Small intestine (tissue), 16 donors: ENCODE data around the gene ZNF316. TPM values are rescaled to one million over a fixed set of nuclear protein-coding genes. Genes with fewer than 3 reads are reported as not detected.
A peak's percentile ranks its signal among the peaks of the same experiment; 100 is the strongest.

ENCODE experiments used
- DNase-seq, 2 donors: peaks; one replicate each; pipeline versions ENCODE4 v3.0.0 to v3.0.0-alpha.2; 2013
- FAIRE-seq: peaks from 2 replicates; lab custom pipeline; 2012; peaks lifted over from hg19 to GRCh38; lab: Jason Lieb, UNC
- H3K27ac ChIP-seq, 3 donors: one replicate each; pipeline ENCODE4 v1.5.1; 2013; ENCODE audit warnings: low read length in 2 of 3, mild to moderate bottlenecking in 2 of 3, control low read depth in 1 of 3, inconsistent platforms in 1 of 3, low read depth in 1 of 3, moderate library complexity in 1 of 3
- H3K27me3 ChIP-seq, 3 donors: one replicate each; pipeline ENCODE4 v1.6.1; 2013; ENCODE audit warnings: low read length in 3 of 3, inconsistent platforms in 1 of 3; ENCODE audit not compliant: control insufficient read depth in 3 of 3, insufficient read depth in 3 of 3
- H3K36me3 ChIP-seq, 3 donors: one replicate each; pipeline ENCODE4 v1.6.1; 2013; ENCODE audit warnings: low read length in 3 of 3, inconsistent platforms in 1 of 3, low read depth in 1 of 3, mild to moderate bottlenecking in 1 of 3, moderate library complexity in 1 of 3; ENCODE audit not compliant: control insufficient read depth in 3 of 3, insufficient read depth in 2 of 3
- H3K4me1 ChIP-seq, 3 donors: one replicate each; pipeline ENCODE4 v1.6.1; 2013; ENCODE audit warnings: low read length in 2 of 3, inconsistent platforms in 1 of 3, low read depth in 1 of 3, mild to moderate bottlenecking in 1 of 3, moderate library complexity in 1 of 3; ENCODE audit not compliant: control insufficient read depth in 3 of 3, insufficient read depth in 2 of 3
- H3K4me3 ChIP-seq, 3 donors: one replicate each; pipeline ENCODE4 v1.5.1; 2013; ENCODE audit warnings: low read length in 3 of 3, control low read depth in 1 of 3, inconsistent platforms in 1 of 3, low read depth in 1 of 3, mild to moderate bottlenecking in 1 of 3, moderate library complexity in 1 of 3
- H3K9me3 ChIP-seq, 2 donors: one replicate each; pipeline ENCODE4 v1.6.1; 2013; ENCODE audit warnings: low read depth in 1 of 2, low read length in 1 of 2; ENCODE audit not compliant: control insufficient read depth in 2 of 2, insufficient read depth in 1 of 2
- WGBS, 3 donors: extraction: QIAGEN DNeasy Blood & Tissue Kit; methylation state at CpG; one replicate each; pipeline ENCODE4 v1.1.7; 2013; 5-methylcytosine and 5-hydroxymethylcytosine counted together
- long read RNA-seq, 10 donors: transcript quantifications; one replicate each; lab custom pipeline, GENCODE V29; 2026
- polyA plus RNA-seq, 4 donors: library from polyadenylated mRNA; stranded (reverse) in 3 of 4; unstranded in 1 of 4; fragments of 200-250 nt in 3 of 4; fragments of 120-200 nt in 1 of 4; gene quantifications; one replicate each; pipeline versions ENCODE4 v1.2.1 to v1.2.3, GENCODE V29; 2013
- donor health status: healthy with polysubstance abuse.
- donor health status: control.
- donor health status: control.
- donor health status: Bipolar disorder and iron deficiency.
- donor health status: healthy.

ZNF316 gene
- 10 to 100 TPM; 11.6 to 31.4 (median 14.0) TPM for polyA plus RNA-seq
- long read RNA-seq, donor 1, full-length matches to known transcripts, result 6 of 6 reads
- long read RNA-seq, donor 1, partial matches to known transcripts, result 0 of 6 reads
- long read RNA-seq, donor 1, other reads (novel, unspliced or antisense), result 0 of 6 reads
- long read RNA-seq, donor 2, full-length matches to known transcripts, result 1 of 1 reads
- long read RNA-seq, donor 2, partial matches to known transcripts, result 0 of 1 reads
- long read RNA-seq, donor 2, other reads (novel, unspliced or antisense), result 0 of 1 reads
- long read RNA-seq, donor 3, partial matches to known transcripts, result 0 of 2 reads
- long read RNA-seq, donor 3, other reads (novel, unspliced or antisense), result 0 of 2 reads
- long read RNA-seq, donor 4, result 0 reads
- long read RNA-seq, donor 5, result 0 reads
- long read RNA-seq, donor 6, full-length matches to known transcripts, result 1 of 1 reads
- long read RNA-seq, donor 6, partial matches to known transcripts, result 0 of 1 reads
- long read RNA-seq, donor 6, other reads (novel, unspliced or antisense), result 0 of 1 reads
- long read RNA-seq, donor 7, full-length matches to known transcripts, result 2 of 53 reads
- long read RNA-seq, donor 7, partial matches to known transcripts, result 51 of 53 reads
- long read RNA-seq, donor 7, other reads (novel, unspliced or antisense), result 0 of 53 reads
- long read RNA-seq, donor 8, result 0 reads
- long read RNA-seq, donor 9, result 0 reads
- long read RNA-seq, donor 10, full-length matches to known transcripts, result 3 of 35 reads
- long read RNA-seq, donor 10, partial matches to known transcripts, result 32 of 35 reads
- long read RNA-seq, donor 10, other reads (novel, unspliced or antisense), result 0 of 35 reads

DNA sequence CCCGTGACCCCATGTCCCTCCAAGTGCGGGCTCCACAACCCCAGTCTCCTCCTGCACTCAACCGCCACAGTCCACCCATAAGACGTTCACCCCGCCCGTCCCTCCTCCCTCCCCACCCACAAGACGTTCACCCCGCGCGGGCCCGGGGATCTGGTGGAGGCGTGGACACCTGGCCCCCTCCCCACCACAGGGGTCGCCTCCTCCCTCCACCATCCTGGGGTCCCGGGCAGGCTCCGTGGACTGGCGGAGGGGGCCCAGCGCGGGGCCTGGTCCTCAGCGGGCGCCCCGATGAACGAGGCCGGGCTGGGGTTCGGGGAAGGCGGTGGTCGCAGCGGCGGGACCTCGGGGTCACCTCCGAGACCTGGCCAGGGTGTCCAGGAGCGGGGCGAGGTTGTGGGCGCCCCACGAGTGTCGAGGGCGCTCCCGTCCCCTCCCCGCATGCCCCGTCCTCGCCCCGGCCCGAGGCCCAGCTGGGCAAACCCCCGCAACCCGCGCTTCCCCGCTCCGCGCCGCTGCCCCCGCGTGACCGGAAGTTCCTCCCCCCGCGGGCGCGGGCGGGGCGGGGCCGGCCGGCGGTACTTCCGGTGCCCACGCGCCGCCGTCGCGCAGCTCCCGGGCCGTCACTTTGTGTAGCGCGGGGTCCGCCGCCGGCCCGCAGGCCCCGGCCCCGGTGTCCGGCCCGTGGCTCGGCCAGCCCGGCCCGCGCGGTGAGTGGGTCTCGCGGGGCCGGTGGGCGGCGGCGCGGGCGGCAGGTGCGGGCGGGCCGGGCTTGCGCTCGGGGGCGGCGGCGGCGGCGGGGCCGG lies at the start of gene ZNF316:
Gene ZNF316, plus strand, starts transcription at position 578 of the 803 bp plus-strand sequence. CDS start 5,092 bp downstream, outside the sequence.
- Histone ChIP-seq H3K27ac (peak within 1 kb of the TSS in 2 of 3 donors; percentile 58 to 75), H3K4me1 (peaks cover 0 to 7% (median 7%) of the 10 kb centered on the region in 3 donors), H3K9me3 (no peaks in the 10 kb centered on the region), H3K36me3 (peaks cover 0 to 28% (median 0%) of the 10 kb centered on the region in 3 donors), H3K27me3 (no peaks in the 10 kb centered on the region), H3K4me3 (peak within 1 kb of the TSS; percentile 76 to 94 (median 77))
- DNase-seq, result peak; percentile 40 to 65
- 1 to 4% (median 2%) methylated on average over 18 to 104 of the region's 104 CpGs for WGBS, 3 donors
- no peak for FAIRE-seq

DNA sequence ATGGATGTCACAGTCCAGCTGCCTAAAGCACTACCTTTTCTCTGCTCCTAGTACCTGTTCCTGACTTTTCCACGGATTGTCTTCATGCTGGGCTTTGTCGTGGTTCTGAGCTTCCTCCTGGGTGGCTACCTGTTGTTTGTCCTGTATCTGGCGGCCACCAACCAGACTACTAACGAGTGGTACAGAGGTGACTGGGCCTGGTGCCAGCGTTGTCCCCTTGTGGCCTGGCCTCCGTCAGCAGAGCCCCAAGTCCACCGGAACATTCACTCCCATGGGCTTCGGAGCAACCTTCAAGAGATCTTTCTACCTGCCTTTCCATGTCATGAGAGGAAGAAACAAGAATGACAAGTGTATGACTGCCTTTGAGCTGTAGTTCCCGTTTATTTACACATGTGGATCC lies 48.6 kb upstream of the ZNF316 start:
- DNase-seq, result no peak
- Histone ChIP-seq H3K36me3 (peaks cover 2 to 61% (median 6%) of the 10 kb centered on the region in 3 donors), H3K9me3 (no peaks in the 10 kb centered on the region), H3K27me3 (no peaks in the 10 kb centered on the region), H3K27ac (no peak overlapping the region), H3K4me3 (no peak overlapping the region), H3K4me1 (peaks cover 0 to 12% (median 2%) of the 10 kb centered on the region in 3 donors)
- 77 to 86% (median 80%) methylated on average over 9 of the region's 9 CpGs for WGBS, 3 donors
- no peak for FAIRE-seq

DNA sequence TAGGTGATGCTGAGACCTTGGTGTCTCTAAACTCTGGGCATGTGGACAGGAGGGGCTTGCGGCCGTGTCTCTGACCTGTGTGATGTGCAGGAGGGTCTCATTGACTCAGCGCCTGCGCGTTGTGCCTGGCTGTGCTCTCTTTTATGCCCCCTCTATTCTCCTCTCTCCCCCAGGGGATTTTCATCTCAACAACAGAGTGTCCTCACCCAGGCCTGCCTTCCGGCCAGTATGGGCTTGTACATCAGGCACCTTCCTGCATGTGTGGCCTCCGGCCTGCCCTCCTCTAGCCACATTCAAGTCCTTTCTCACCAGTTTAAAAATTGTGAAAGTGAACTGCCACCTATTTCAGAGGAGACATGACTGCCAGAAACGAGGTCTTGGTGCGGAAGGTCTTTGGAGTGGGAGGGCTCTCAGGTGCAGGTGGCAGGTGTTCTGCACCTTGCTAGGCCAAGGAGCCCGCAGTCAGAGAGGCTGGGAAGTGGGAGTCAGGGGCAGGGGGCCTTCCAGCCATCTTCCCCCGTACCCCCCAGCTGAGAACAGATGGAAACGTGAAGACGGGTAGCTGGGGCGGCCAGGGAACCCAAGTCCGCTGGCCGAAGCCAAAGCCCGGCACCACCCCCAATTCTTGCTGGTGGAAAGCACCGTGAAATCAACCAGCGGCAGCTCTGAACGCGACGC lies 47.8 kb upstream of the ZNF316 start:
- DNase-seq, result no peak
- Histone ChIP-seq H3K27ac (no peak overlapping the region), H3K9me3 (no peaks in the 10 kb centered on the region), H3K4me1 (peaks cover 0 to 12% (median 2%) of the 10 kb centered on the region in 3 donors), H3K36me3 (peaks cover 4 to 65% (median 11%) of the 10 kb centered on the region in 3 donors), H3K4me3 (peak overlapping the region in 2 of 3 donors; percentile 32 to 85), H3K27me3 (no peaks in the 10 kb centered on the region)
- FAIRE-seq, result no peak
- WGBS, 3 donors, result 42 to 46% (median 42%) methylated on average over 22 of the region's 22 CpGs

- Histone ChIP-seq H3K4me3 (peak within 1 kb of the TSS; percentile 79 to 85 (median 82)), H3K27ac (peak within 1 kb of the TSS; percentile 82 to 89 (median 85)), H3K27me3 (no peaks in the 10 kb centered on the region), H3K36me3 (peaks cover 5 to 66% (median 10%) of the 10 kb centered on the region in 3 donors), H3K9me3 (no peaks in the 10 kb centered on the region), H3K4me1 (peaks cover 0 to 12% (median 2%) of the 10 kb centered on the region in 3 donors)
- 0 to 1% (median 0%) methylated on average over 26 to 107 of the region's 107 CpGs for WGBS, 3 donors
- FAIRE-seq, result no peak
- DNase-seq, result peak; percentile 77 to 95
These were observed 47.1 kb upstream of the ZNF316 start, which contains the start of gene INTS15 for GRCh38 chr7:6589829-6590644. Gene INTS15 (plus strand): TSS chr7:6590021. CDS start chr7:6590284, 263 bp downstream.

GRCh38 chr7:6590645-6591110 lies 46.4 kb upstream of the ZNF316 start:
- Histone ChIP-seq H3K36me3 (peaks cover 6 to 66% (median 15%) of the 10 kb centered on the region in 3 donors), H3K27ac (peak overlapping the region; percentile 82 to 89 (median 85)), H3K9me3 (no peaks in the 10 kb centered on the region), H3K4me1 (peaks cover 0 to 12% (median 2%) of the 10 kb centered on the region in 3 donors), H3K4me3 (peak overlapping the region; percentile 79 to 85 (median 82)), H3K27me3 (no peaks in the 10 kb centered on the region)
- FAIRE-seq (no peak), DNase-seq (peak in 1 of 2 donors; percentile 29)
- WGBS, 3 donors, result 4 to 6% (median 5%) methylated on average over 10 of the region's 10 CpGs

- FAIRE-seq, result no peak
- Histone ChIP-seq H3K27me3 (no peaks in the 10 kb centered on the region), H3K27ac (no peak overlapping the region), H3K4me3 (no peak overlapping the region), H3K9me3 (no peaks in the 10 kb centered on the region), H3K36me3 (peaks cover 11 to 92% (median 16%) of the 10 kb centered on the region in 3 donors), H3K4me1 (no peaks in the 10 kb centered on the region)
- WGBS, 3 donors, result 91 to 96% (median 94%) methylated on average over 15 of the region's 15 CpGs
- DNase-seq, result no peak
These were observed 37.0 kb upstream of the ZNF316 start for GRCh38 chr7:6600093-6600492.

GRCh38 chr7:6604458-6604857 lies 32.7 kb upstream of the ZNF316 start:
- WGBS, 3 donors, result 93 to 94% (median 94%) methylated on average over 10 of the region's 10 CpGs
- Histone ChIP-seq H3K4me3 (no peak overlapping the region), H3K27me3 (no peaks in the 10 kb centered on the region), H3K9me3 (no peaks in the 10 kb centered on the region), H3K36me3 (peaks cover 10 to 84% (median 16%) of the 10 kb centered on the region in 3 donors), H3K27ac (no peak overlapping the region), H3K4me1 (no peaks in the 10 kb centered on the region)
- DNase-seq, result no peak
- no peak for FAIRE-seq
